GM21360 (cell line): ENCODE results near the gene NELL2.
"Not testable (repeated sequence)": the region's sequence is repeated elsewhere in the genome, so short reads cannot be mapped to it uniquely, and the experiment has no call there.

Source experiments
- ATAC-seq: cut with Tn5 transposase; IDR thresholded peaks from one replicate; pipeline ENCODE4 v1.9.1; 2021; ENCODE audit warnings: mild to moderate bottlenecking, moderate library complexity; ENCODE audit not compliant: unreplicated experiment

Gene NELL2

DNA sequence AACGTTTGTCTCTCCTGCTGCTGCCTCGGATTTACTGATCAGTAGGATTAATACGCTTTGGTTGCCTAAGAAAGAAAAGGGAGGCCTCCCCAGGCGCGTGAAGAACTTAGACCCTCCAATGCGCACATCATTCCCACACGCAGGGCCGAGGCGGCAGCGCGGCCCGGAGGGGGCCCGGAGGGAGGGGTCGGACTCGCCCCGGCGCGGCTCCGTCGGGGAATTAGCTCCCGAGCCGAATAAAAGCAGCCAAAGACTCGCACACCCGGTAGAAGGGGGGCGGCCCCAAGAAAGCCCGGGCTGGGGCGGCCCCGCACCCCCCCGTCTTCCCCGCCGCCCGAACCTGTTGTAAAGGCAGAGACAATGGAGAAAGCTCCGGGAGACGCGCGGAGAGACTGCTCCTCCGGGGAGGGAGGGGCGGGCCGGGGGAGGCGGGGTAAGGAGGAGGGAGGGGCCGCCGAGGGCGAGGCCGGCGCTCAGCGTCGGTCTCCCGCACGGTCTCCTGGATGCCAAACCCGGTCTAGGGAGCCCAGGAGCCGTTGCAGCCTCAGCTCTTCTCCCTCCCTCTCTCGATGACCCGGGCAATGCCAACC, at the start of gene NELL2:
Gene NELL2, minus strand, starts transcription at position 362 of the 590 bp plus-strand sequence. CDS start 446 bp downstream, outside the sequence.
- peak; percentile 51 for ATAC-seq

DNA sequence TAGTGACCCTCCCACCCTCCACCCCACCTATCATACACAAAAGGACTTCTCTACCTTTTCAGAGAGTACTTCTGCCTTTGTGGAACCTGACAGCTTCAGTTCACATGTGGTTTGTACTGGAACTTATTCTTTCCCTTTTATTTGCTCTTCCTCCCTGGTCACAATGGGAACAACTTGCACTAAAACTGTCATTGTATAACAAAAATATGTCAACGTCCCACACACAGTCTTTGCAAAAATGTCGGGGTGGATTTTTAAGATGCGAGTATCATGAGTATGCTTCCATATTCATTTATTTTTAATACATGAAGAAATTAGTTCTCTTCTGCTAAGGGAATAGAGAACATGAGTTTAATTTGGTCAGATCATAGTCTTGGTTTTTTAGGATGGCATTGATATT, 45.6 kb upstream of the NELL2 start:
- no peak for ATAC-seq

DNA sequence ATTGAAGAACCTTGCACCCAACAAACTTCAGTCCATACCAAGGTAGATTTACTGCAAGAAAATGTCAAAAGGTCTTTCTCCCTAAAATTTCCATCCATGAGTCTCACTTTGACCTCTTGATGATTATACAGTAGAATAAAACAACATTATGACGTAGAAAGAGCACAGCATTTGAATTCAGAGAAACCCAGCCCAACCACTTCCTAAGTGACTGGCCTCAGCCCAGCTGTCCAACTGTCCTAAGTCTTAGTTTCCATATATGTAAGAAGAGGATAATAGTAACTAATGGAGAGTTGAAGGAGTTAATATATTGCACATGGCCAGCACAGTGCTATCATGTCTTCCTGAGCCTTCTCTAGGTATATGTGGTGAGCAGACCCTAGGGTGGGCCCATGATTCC, 41.0 kb upstream of the NELL2 start:
- no peak for ATAC-seq

- no peak for ATAC-seq
These were observed 39.8 kb upstream of the NELL2 start for GRCh38 chr12:44915958-44916357.

DNA sequence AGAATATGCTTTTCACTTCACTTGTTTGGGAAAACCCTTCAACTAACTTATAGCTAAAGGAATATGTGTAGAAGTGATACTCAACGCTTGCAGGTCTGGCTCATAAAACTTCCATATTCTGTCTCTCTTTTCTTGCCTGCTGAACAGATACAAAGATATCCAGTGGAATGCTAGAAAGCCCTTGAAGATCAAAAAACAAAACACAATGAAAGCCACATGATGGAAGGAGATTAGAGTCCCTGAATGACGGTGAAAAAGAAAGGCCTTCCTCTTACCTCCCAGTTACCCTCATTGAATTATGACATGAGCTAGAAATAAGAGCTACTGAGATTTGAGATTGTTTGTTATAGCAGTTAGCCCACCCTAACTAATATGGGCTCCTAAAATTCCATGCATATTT, 28.2 kb upstream of the NELL2 start:
- ATAC-seq: no peak

DNA sequence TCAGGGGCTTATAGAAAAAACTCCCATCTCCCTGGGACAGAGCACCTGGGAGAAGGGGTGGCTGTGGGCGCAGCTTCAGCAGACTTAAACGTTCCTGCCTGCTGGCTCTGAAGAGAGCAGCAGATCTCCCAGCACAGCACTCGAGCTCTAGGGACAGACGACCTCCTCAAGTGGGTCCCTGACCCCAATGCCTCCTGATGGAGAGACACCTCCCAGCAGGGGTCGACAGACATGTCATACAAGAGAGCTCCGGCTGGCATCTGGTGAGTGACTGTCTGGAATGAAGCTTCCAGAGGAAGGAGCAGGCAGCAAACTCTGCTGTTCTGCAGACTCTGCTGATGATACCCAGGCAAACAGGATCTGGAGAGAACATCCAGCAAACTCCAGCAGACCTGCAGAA, 22.0 kb upstream of the NELL2 start:
- not testable (repeated sequence) for ATAC-seq

GRCh38 chr12:44889926-44890325, 13.8 kb upstream of the NELL2 start:
- no peak for ATAC-seq

GRCh38 chr12:44889162-44889561, 13.0 kb upstream of the NELL2 start:
- ATAC-seq: no peak

- ATAC-seq: no peak
These were observed 9.8 kb upstream of the NELL2 start for GRCh38 chr12:44885902-44886301.

GRCh38 chr12:44881197-44881596, 5.1 kb upstream of the NELL2 start:
- no peak for ATAC-seq

GRCh38 chr12:44876544-44877410, 662 bp upstream of the NELL2 start:
- ATAC-seq: peak; percentile 62

DNA sequence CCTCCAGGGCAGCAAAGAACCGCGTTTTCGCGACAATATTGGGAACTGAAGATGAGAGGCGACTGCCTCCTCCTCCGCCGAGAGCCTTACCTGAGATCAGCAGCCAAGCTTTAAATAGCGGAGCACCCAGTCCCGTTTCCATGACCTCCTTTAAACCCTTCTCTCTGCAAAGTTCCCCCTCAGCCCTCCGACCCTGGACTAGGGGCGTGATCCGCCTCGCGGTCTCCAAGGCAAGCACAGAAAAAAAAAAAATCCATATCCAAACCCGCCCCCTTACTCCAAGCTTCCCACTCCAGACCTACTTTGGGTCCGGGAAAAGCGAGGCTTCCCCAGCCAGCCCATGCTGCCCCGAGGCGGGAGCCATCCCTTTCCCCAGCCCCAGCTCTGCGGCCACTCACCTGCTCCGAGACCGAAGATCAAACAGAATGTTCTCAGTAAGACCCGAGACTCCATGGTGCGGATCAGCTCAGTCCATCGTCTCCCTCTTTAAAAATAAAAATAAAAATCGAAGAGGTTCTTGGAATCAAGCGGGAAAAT, 630 bp downstream of the NELL2 start:
- peak; percentile 16 for ATAC-seq

DNA sequence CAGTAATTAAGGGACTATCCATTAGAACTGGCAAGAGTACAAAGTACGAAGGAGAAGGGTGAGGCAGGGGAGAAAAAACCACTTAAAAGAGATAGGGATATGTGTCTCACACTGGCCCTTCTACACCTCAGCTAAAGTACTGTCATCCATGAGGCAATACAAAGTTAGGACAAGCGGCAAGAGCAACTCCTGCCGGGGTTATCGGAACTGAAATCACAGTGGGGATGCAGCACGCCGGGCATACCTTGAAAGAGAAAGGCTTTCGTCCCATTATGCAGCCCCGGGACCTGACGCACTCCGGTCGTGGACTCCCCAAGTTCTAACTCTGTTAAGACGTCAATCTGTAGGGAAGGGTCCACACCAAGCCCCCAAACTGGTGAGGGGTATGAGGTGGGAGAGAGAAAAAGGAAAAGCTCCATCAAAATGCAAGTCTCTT, 1.1 kb downstream of the NELL2 start:
- no peak for ATAC-seq

- no peak for ATAC-seq
These were observed 2.2 kb downstream of the NELL2 start for GRCh38 chr12:44873898-44874297.

GRCh38 chr12:44869503-44869902, 6.6 kb downstream of the NELL2 start:
- no peak for ATAC-seq

- no peak for ATAC-seq
These were observed 12.2 kb downstream of the NELL2 start for GRCh38 chr12:44863867-44864266.

DNA sequence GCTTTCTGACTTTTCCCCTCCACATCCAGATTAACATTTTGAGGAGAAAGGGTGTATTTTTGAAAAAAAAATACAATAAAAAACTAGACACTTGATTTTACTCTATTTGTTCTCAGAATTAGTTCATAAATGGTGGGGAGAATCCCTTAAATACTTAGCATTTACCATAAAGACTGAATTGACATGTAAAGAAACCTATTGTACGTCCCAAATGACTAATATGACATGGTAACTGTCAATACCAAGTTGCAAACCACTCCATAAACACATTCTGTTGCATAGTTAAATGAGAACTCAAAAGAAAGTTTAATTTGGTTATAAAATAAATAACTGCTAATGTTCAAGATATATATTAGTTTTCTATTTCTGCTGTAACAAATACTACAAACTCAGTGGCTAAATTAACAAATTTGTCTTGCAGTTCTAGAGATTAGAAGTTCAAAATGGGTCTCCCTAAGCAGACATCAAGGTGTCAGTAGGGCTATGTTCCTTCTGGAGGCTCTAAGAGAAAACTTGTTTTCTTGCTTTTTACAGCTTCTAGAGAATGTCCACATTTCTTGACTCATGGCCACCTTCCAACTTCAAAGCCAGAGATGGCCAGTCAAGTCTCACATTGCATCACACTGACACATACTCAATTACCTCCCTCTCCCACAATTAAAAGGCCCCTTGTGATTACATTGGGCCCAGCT, 16.0 kb downstream of the NELL2 start:
- no peak for ATAC-seq

GRCh38 chr12:44858226-44858855, 17.8 kb downstream of the NELL2 start:
- ATAC-seq: no peak

GRCh38 chr12:44852483-44852882, 23.6 kb downstream of the NELL2 start:
- no peak for ATAC-seq

GRCh38 chr12:44851586-44851985, 24.5 kb downstream of the NELL2 start:
- ATAC-seq: no peak

- peak; percentile 44 for ATAC-seq
These were observed 27.4 kb downstream of the NELL2 start for GRCh38 chr12:44848703-44849085.
